Gastrocnemius medialis (tissue), 4 donors: Measurements from ENCODE around the gene ERF. TPM values are rescaled to one million over a fixed set of nuclear protein-coding genes. Genes with fewer than 3 reads are reported as not detected.

ENCODE experiments used
- ATAC-seq, 2 donors: fragments of 150-250 bp; one replicate each; pipeline ENCODE4 v1.9.1; 2016
- DNase-seq, 2 donors: peaks; one replicate each; pipeline ENCODE4 v3.0.0-alpha.2; 2019
- H3K27ac ChIP-seq, 4 donors: fragments of 200-600 bp; sonication (generic); 1 replicate in 1 of 4; 2 replicates in 3 of 4; pipeline ENCODE4 v1.5.1; 2016 to 2018; ENCODE audit warnings: mild to moderate bottlenecking in 2 of 4, moderate library complexity in 1 of 4
- H3K27me3 ChIP-seq, 3 donors: fragments of 200-600 bp; sonication (generic) in 2 of 3; 1 replicate in 1 of 3; 2 replicates in 2 of 3; pipeline versions ENCODE4 v1.5.1 to v1.6.0; 2016 to 2019; ENCODE audit warnings: mild to moderate bottlenecking in 1 of 3, moderate library complexity in 1 of 3
- H3K36me3 ChIP-seq, 2 donors: fragments of 200-600 bp; sonication (generic) in 1 of 2; one replicate each; pipeline ENCODE4 v1.5.1; 2017 to 2018
- H3K4me1 ChIP-seq, 2 donors: fragments of 200-600 bp; sonication (generic) in 1 of 2; one replicate each; pipeline ENCODE4 v1.5.1; 2016 to 2017; ENCODE audit warnings: mild to moderate bottlenecking in 2 of 2
- H3K4me3 ChIP-seq, 4 donors: fragments of 200-600 bp; sonication (generic) in 3 of 4; 1 replicate in 1 of 4; 2 replicates in 3 of 4; pipeline ENCODE4 v1.5.1; 2016 to 2019; ENCODE audit warnings: mild to moderate bottlenecking in 2 of 4
- H3K9me3 ChIP-seq, 3 donors: fragments of 200-600 bp; sonication (generic) in 2 of 3; 1 replicate in 1 of 3; 2 replicates in 2 of 3; pipeline ENCODE4 v1.5.1; 2016 to 2019
- CTCF ChIP-seq, 5 experiments: fragments of 450-650 bp in 3 of 5; fragments of 200-600 bp in 2 of 5; sonication (generic) in 2 of 5; IDR thresholded peaks in 4 of 5; conservative IDR thresholded peaks in 1 of 5; 1 replicate in 4 of 5; 2 replicates in 1 of 5; pipeline ENCODE4 v1.5.1; 2016 to 2019; ENCODE audit warnings: antibody characterized with exemption in 5 of 5, mild to moderate bottlenecking in 3 of 5, moderate library complexity in 3 of 5
- POLR2A ChIP-seq, 2 donors: fragments of 450-650 bp; IDR thresholded peaks; one replicate each; pipeline ENCODE4 v1.6.1; 2017; ENCODE audit warnings: antibody characterized with exemption in 2 of 2, mild to moderate bottlenecking in 2 of 2, moderate library complexity in 2 of 2
- in situ Hi-C, 4 donors: fragments of 200-750 bp; cut with MboI; loops; one replicate each; pipeline versions ENCODE4 v1.15.0 to v1.8.0; 2017; ENCODE audit warnings: low sequenced_read_pairs in 4 of 4
- intact Hi-C: fragments of 100-400 bp; cut with DNase I; formaldehyde crosslinking; loops from one replicate; pipeline ENCODE4 v1.15.1; 2023; ENCODE audit warnings: low total_unique reads
- total RNA-seq, 4 donors: library from RNA; depleted of rRNA; stranded (reverse); fragments of >200 nt; gene quantifications; one replicate each; pipeline versions ENCODE4 v1.1.0 to v1.2.3, GENCODE V29; 2016

The ERF gene
- total RNA-seq, 4 donors from 2014 or later, result 14.0 to 26.7 (median 14.8) TPM

- Histone ChIP-seq H3K27me3 (no peaks in the 10 kb centered on the region), H3K4me1 (peaks cover 36 to 39% of the 10 kb centered on the region in 2 donors), H3K9me3 (no peaks in the 10 kb centered on the region), H3K27ac (peak within 1 kb of the TSS; percentile 86 to 95 (median 87)), H3K36me3 (peaks cover 0 to 17% of the 10 kb centered on the region in 2 donors), H3K4me3 (peak within 1 kb of the TSS; percentile 64 to 82 (median 76))
- peak in 1 of 5 experiments; percentile 17 for TF ChIP-seq CTCF (IDR thresholded peaks at IDR 0.05 in 4 of 5, conservative IDR thresholded peaks at IDR 0.05 in 1 of 5)
- TF ChIP-seq POLR2A (IDR thresholded peaks at IDR 0.05), result peak; percentile 90 to 92
- in situ Hi-C loops (loop anchor here in 2 of 4 donors (5.0 to 10.0 kb wide), 2 partner anchors 45 to 82 kb away; partner anchors contain the start of gene MEGF8 (in 1 of the 2)), intact Hi-C loops (loop anchor here (1.0 to 10.0 kb wide), 4 partner anchors 22 to 288 kb away; partner anchors contain the start of genes CNFN, RABAC1 and ZNF526)
- ATAC-seq (peak; percentile 81 to 87), DNase-seq (peak; percentile 98 to 99)
Observed at GRCh38 chr19:42242512-42243409, 12.2 kb downstream of the ERF start, which contains the start of gene GSK3A. Gene GSK3A (minus strand): TSS chr19:42242602. CDS start chr19:42242465, 137 bp downstream.

DNA sequence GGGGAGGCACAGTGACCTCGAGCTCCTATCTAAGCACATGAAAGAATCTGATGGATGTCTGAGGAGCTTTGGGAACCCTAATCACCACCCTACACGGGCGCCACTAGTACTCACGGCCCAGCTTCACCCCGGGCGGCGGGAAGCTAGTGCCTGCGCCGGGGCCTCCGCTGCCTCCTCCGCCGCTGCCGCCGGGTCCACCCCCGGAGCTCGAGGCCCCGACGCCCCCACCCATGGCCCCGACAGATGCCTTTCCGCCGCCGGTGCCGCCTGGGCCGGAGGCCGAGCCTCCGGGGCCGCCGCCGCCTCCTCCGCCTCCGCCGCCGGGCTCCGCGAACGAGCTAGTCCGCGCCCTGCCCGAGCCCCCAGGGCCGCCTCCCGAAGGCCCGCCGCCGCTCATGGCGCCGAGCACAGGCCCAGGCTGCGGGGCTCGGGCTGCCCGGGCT, 12.8 kb downstream of the ERF start:
- intact Hi-C loops (loop anchor here (1.0 to 10.0 kb wide), 3 partner anchors 22 to 287 kb away; partner anchors contain the start of genes CNFN, RABAC1 and ZNF526), in situ Hi-C loops (loop anchor here in 2 of 4 donors (5.0 to 10.0 kb wide), 2 partner anchors 45 to 83 kb away; partner anchors contain the start of gene MEGF8 (in 1 of the 2))
- peak overlapping the region; percentile 64 to 82 (median 76) for H3K4me3 ChIP-seq
- DNase-seq (no peak), ATAC-seq (no peak)
- no peaks in the 10 kb centered on the region for H3K9me3 ChIP-seq
- no peaks in the 10 kb centered on the region for H3K27me3 ChIP-seq
- H3K27ac ChIP-seq, result peak overlapping the region; percentile 86 to 95 (median 87)
- TF ChIP-seq CTCF (IDR thresholded peaks at IDR 0.05 in 4 of 5, conservative IDR thresholded peaks at IDR 0.05 in 1 of 5) (peak in 1 of 5 experiments; percentile 9), POLR2A (IDR thresholded peaks at IDR 0.05) (no peak)
- peaks cover 0 to 17% of the 10 kb centered on the region in 2 donors for H3K36me3 ChIP-seq
- peaks cover 36 to 39% of the 10 kb centered on the region in 2 donors for H3K4me1 ChIP-seq

DNA sequence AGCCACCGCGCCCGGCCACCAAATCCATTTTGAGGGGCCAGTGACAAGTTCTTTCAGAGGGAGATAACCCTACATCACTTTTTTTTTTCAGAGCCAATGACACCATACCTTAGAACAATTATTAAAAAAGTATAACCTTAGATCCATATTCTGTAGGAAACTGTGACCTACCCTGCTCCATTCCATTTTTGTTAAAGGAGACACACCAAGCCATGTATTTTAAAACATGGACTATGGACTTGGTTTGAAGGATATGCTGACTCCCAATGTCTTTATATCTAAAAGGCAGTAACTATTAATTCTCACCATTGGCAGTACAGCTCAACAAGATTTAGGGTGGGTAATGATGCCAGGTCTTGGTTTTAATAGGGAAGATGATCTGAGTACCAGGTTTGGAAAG, 13.6 kb downstream of the ERF start:
- H3K27ac ChIP-seq, result peak overlapping the region in 3 of 4 donors; percentile 86 to 95 (median 87)
- H3K4me1 ChIP-seq, result peaks cover 36% of the 10 kb centered on the region in 2 donors
- peaks cover 0 to 24% of the 10 kb centered on the region in 2 donors for H3K36me3 ChIP-seq
- ATAC-seq (no peak), DNase-seq (no peak)
- no peaks in the 10 kb centered on the region for H3K27me3 ChIP-seq
- in situ Hi-C loops, result loop anchor here in 2 of 4 donors (5.0 to 10.0 kb wide), 2 partner anchors 46 to 84 kb away; partner anchors contain the start of gene MEGF8 (in 1 of the 2)
- TF ChIP-seq CTCF (IDR thresholded peaks at IDR 0.05 in 4 of 5, conservative IDR thresholded peaks at IDR 0.05 in 1 of 5), result no peak
- no peak for TF ChIP-seq POLR2A (IDR thresholded peaks at IDR 0.05)
- H3K4me3 ChIP-seq, result peak overlapping the region; percentile 64 to 82 (median 76)
- intact Hi-C loops, result loop anchor here (10.0 kb wide), 2 partner anchors 154 to 286 kb away; partner anchors contain the start of genes CNFN and RABAC1
- no peaks in the 10 kb centered on the region for H3K9me3 ChIP-seq

- no peak for ATAC-seq
- no peak overlapping the region for H3K27ac ChIP-seq
- H3K4me1 ChIP-seq, result peaks cover 23 to 24% of the 10 kb centered on the region in 2 donors
- H3K36me3 ChIP-seq, result peaks cover 0 to 40% of the 10 kb centered on the region in 2 donors
- intact Hi-C loops, result loop anchor here (10.0 kb wide), 2 partner anchors 155 to 285 kb away; partner anchors contain the start of genes CNFN and RABAC1
- H3K9me3 ChIP-seq, result no peaks in the 10 kb centered on the region
- TF ChIP-seq POLR2A (IDR thresholded peaks at IDR 0.05) (no peak), CTCF (IDR thresholded peaks at IDR 0.05 in 4 of 5, conservative IDR thresholded peaks at IDR 0.05 in 1 of 5) (no peak)
- no peaks in the 10 kb centered on the region for H3K27me3 ChIP-seq
- DNase-seq, result no peak
- in situ Hi-C loops, result loop anchor here in 2 of 4 donors (5.0 to 10.0 kb wide), 2 partner anchors 48 to 85 kb away; partner anchors contain the start of gene MEGF8 (in 1 of the 2)
- H3K4me3 ChIP-seq, result no peak overlapping the region
Observed at GRCh38 chr19:42239544-42240220, 15.2 kb downstream of the ERF start.
